Measurements from ENCODE around the gene RAB22A. TPM values are rescaled to one million over a fixed set of nuclear protein-coding genes. Genes with fewer than 3 reads are reported as not detected.

The RAB22A gene
- total and polyA plus RNA-seq, 2 donors (not counting 3 experiments of a cell fraction or from before 2014, with no cell fraction given) = 8.6 to 16.3 TPM

GRCh38 chr20:58325912-58326311 is 16.4 kb downstream of the RAB22A start:
- POLR2A ChIA-PET = no interaction called here
- dilution Hi-C loops (cut with MboI; ENCODE audit: extremely low pct_ligation_motif_present, low sequenced_read_pairs) = no loop called here
- intact Hi-C loops (cut with micrococcal nuclease) = no loop called here

More at GRCh38 chr20:58325912-58326311, 16.4 kb downstream of the RAB22A start:
- Histone ChIP-seq H3K79me2 (ENCODE audit: control insufficient read depth, insufficient read depth, low read length) (peaks cover 81% of the 10 kb centered on the region), H4K20me1 (replicated peaks; ENCODE audit: control insufficient read depth, extremely low read depth, insufficient read depth, low read length) (peaks cover 4% of the 10 kb centered on the region), H3K36me3 (ENCODE audit: control insufficient read depth in 2 of 2, extremely low read depth in 1 of 2, insufficient read depth in 2 of 2, low read length in 2 of 2) (no peaks in the 10 kb centered on the region), H2AFZ (ENCODE audit: low read depth, low read length) (no peak overlapping the region), H3K9ac (replicated peaks; ENCODE audit: extremely low read depth, insufficient read depth, low read length) (no peak overlapping the region), H3K4me2 (ENCODE audit: insufficient read depth, low read length) (no peak overlapping the region), H3K9me3 (replicated peaks; ENCODE audit: control insufficient read depth, insufficient read depth, low read length) (no peaks in the 10 kb centered on the region), H3K27me3 (ENCODE audit: control insufficient read depth in 2 of 2, insufficient read depth in 2 of 2, low read length in 2 of 2) (no peaks in the 10 kb centered on the region), H3K4me3 (replicated peaks in 1 of 3; ENCODE audit: insufficient read depth in 1 of 3, low read depth in 1 of 3, low read length in 3 of 3) (no peak overlapping the region), H3K4me1 (ENCODE audit: control insufficient read depth, extremely low read depth, insufficient read depth, low read length) (no peaks in the 10 kb centered on the region), H3K9me1 (replicated peaks; ENCODE audit: control insufficient read depth, extremely low read depth, insufficient read depth, low read length) (no peaks in the 10 kb centered on the region), H3K27ac (ENCODE audit: insufficient read depth, low read depth, low read length) (no peak overlapping the region)
- TF ChIP-seq JUN (IDR thresholded peaks at IDR 0.05; ENCODE audit: borderline replicate concordance, insufficient read depth, insufficient read length, low read depth) (no peak), POLR2A (IDR thresholded peaks at IDR 0.05; ENCODE audit: low read depth, low read length) (no peak), MAX (IDR thresholded peaks at IDR 0.05; ENCODE audit: insufficient read depth, insufficient read length) (no peak), FOS (IDR thresholded peaks at IDR 0.05; ENCODE audit: borderline replicate concordance, insufficient read depth, low read length) (no peak), POLR2AphosphoS5 (IDR thresholded peaks at IDR 0.05; ENCODE audit: insufficient read depth, low read depth, low read length) (no peak), CTCF (IDR thresholded peaks at IDR 0.05; ENCODE audit: extremely low read depth in 1 of 2, insufficient read depth in 1 of 2, low read depth in 1 of 2, low read length in 2 of 2) (no peak), EZH2 (IDR thresholded peaks at IDR 0.05; ENCODE audit: borderline replicate concordance, low read depth, low read length, severe bottlenecking) (no peak), GATA2 (IDR thresholded peaks at IDR 0.05; ENCODE audit: insufficient read depth, insufficient read length, low read depth, low read length) (no peak), MYC (IDR thresholded peaks at IDR 0.05; ENCODE audit: low read depth, low read length) (no peak)
- FAIRE-seq (no peak), DNase-seq (ENCODE audit: low read depth, low spot score) (no peak)
- CTCF ChIA-PET = no interaction called here
- BruUV-seq (replicated peaks) = no TSS peak
